HEK293 (cell line): ENCODE measurements around the gene DHRS13.
A peak's percentile ranks its signal among the peaks of the same experiment; 100 is the strongest.

Source experiments
- HOXA7 ChIP-seq: sonication (generic); formaldehyde crosslinking; IDR thresholded peaks from 2 replicates; pipeline ENCODE4 v1.8.1; 2022; ENCODE audit warnings: missing genetic modification reagents, borderline replicate concordance
- HOXD13 ChIP-seq: sonication (generic); formaldehyde crosslinking; IDR thresholded peaks from 2 replicates; pipeline ENCODE4 v1.8.0; 2022; ENCODE audit warnings: missing genetic modification reagents, borderline replicate concordance
- KLF16 ChIP-seq: fragments of 450-650 bp; formaldehyde crosslinking; IDR thresholded peaks from 2 replicates; pipeline ENCODE4 v1.5.1; 2017; ENCODE audit warnings: missing biosample characterization, missing genetic modification characterization
- SP3 ChIP-seq: fragments of 450-650 bp; formaldehyde crosslinking; IDR thresholded peaks from 2 replicates; pipeline ENCODE4 v1.5.1; 2016; ENCODE audit warnings: missing biosample characterization, missing genetic modification characterization
- YY1 ChIP-seq: fragments of 450-650 bp; formaldehyde crosslinking; IDR thresholded peaks from 2 replicates; pipeline ENCODE4 v1.5.1; 2018; ENCODE audit warnings: missing biosample characterization, missing genetic modification characterization
- ZBTB17 ChIP-seq: fragments of 450-650 bp; formaldehyde crosslinking; IDR thresholded peaks from 2 replicates; pipeline ENCODE4 v1.5.1; 2016; ENCODE audit warnings: missing biosample characterization, missing genetic modification characterization
- ZBTB7A ChIP-seq: fragments of 450-650 bp; formaldehyde crosslinking; IDR thresholded peaks from 2 replicates; pipeline ENCODE4 v1.5.1; 2016; ENCODE audit warnings: low read depth, missing biosample characterization, missing genetic modification characterization
- ZFP41 ChIP-seq: fragments of 450-650 bp; formaldehyde crosslinking; IDR thresholded peaks from 2 replicates; pipeline ENCODE4 v1.5.1; 2016; ENCODE audit warnings: missing biosample characterization, missing genetic modification characterization, borderline replicate concordance
- ZNF184 ChIP-seq: fragments of 450-650 bp; IDR thresholded peaks from 2 replicates; pipeline ENCODE4 v1.5.1; 2018; ENCODE audit warnings: missing biosample characterization, mild to moderate bottlenecking, missing genetic modification characterization
- ZNF19 ChIP-seq: fragments of 450-650 bp; formaldehyde crosslinking; IDR thresholded peaks from 2 replicates; pipeline ENCODE4; 2016; ENCODE audit warnings: missing biosample characterization, missing genetic modification characterization, low read depth
- ZNF214 ChIP-seq: fragments of 450-650 bp; formaldehyde crosslinking; IDR thresholded peaks from 2 replicates; pipeline ENCODE4 v1.5.1; 2017; ENCODE audit warnings: missing biosample characterization, mild to moderate bottlenecking, missing genetic modification characterization, borderline replicate concordance
- ZNF354C ChIP-seq: fragments of 450-650 bp; formaldehyde crosslinking; IDR thresholded peaks from 2 replicates; pipeline ENCODE4 v1.5.1; 2016; ENCODE audit warnings: missing biosample characterization, missing genetic modification characterization, low read depth, borderline replicate concordance
- ZNF394 ChIP-seq: fragments of 450-650 bp; formaldehyde crosslinking; IDR thresholded peaks from 2 replicates; pipeline ENCODE4 v1.5.1; 2016; ENCODE audit warnings: missing biosample characterization, missing genetic modification characterization, mild to moderate bottlenecking, moderate library complexity, borderline replicate concordance
- ZNF521 ChIP-seq: fragments of 450-650 bp; formaldehyde crosslinking; IDR thresholded peaks from 2 replicates; pipeline ENCODE4 v1.5.1; 2017; ENCODE audit warnings: missing biosample characterization, mild to moderate bottlenecking, missing genetic modification characterization
- ZNF571 ChIP-seq: fragments of 450-650 bp; formaldehyde crosslinking; IDR thresholded peaks from 2 replicates; pipeline ENCODE4 v1.5.0; 2017; ENCODE audit warnings: missing biosample characterization, missing genetic modification characterization
- ZNF624 ChIP-seq: fragments of 450-650 bp; formaldehyde crosslinking; IDR thresholded peaks from 2 replicates; pipeline ENCODE4 v1.5.1; 2017; ENCODE audit warnings: missing biosample characterization, missing genetic modification characterization
- ZNF654 ChIP-seq: fragments of 450-650 bp; formaldehyde crosslinking; IDR thresholded peaks from 2 replicates; pipeline ENCODE4 v1.5.1; 2016; ENCODE audit warnings: low read depth, missing biosample characterization, missing genetic modification characterization
- ZNF747 ChIP-seq: fragments of 450-650 bp; formaldehyde crosslinking; IDR thresholded peaks from 2 replicates; pipeline ENCODE4 v1.5.1; 2016; ENCODE audit warnings: missing biosample characterization, missing genetic modification characterization
- ZNF776 ChIP-seq: fragments of 450-650 bp; formaldehyde crosslinking; IDR thresholded peaks from 2 replicates; pipeline ENCODE4 v1.5.0; 2017; ENCODE audit warnings: missing biosample characterization, missing genetic modification characterization, borderline replicate concordance
- ZSCAN16 ChIP-seq: fragments of 450-650 bp; formaldehyde crosslinking; IDR thresholded peaks from 2 replicates; pipeline ENCODE4 v1.5.1; 2016; ENCODE audit warnings: missing biosample characterization, missing genetic modification characterization
- TF ChIP-seq, protein P1 (sequence below): fragments of 450-650 bp; formaldehyde crosslinking; conservative IDR thresholded peaks from 2 replicates; pipeline ENCODE4 v1.5.1; 2016; ENCODE audit warnings: low read depth, missing biosample characterization, missing genetic modification characterization
- TF ChIP-seq, protein P2 (sequence below): fragments of 450-650 bp; formaldehyde crosslinking; IDR thresholded peaks from 2 replicates; pipeline ENCODE4 v1.5.1; 2016; ENCODE audit warnings: missing biosample characterization, missing genetic modification characterization
- TF ChIP-seq, protein P3 (sequence below): fragments of 450-650 bp; formaldehyde crosslinking; IDR thresholded peaks from 2 replicates; pipeline ENCODE4 v1.5.1; 2016; ENCODE audit warnings: missing biosample characterization, missing genetic modification characterization

The DHRS13 gene

GRCh38 chr17:28854457-28855335 lies 48.2 kb downstream of the DHRS13 start, which contains the start of gene ERAL1 (continued):
- TF ChIP-seq ZFP41 (no peak), ZNF19 (tag by site-specific recombination) (no peak), ZSCAN16 (tag by site-specific recombination) (0 out of 2 replicates have a peak, but pooled peaks have one; percentile 37), KLF16 (tag by site-specific recombination) (peak; percentile 74), ZNF654 (tag by site-specific recombination) (no peak), HOXD13 (CRISPR knock-in tag) (no peak), ZNF354C (tag by site-specific recombination) (no peak), ZNF521 (tag by site-specific recombination) (no peak), ZBTB7A (tag by site-specific recombination) (no peak), ZNF184 (tag by site-specific recombination) (no peak), ZNF571 (tag by site-specific recombination) (no peak), ZNF624 (tag by site-specific recombination) (no peak), ZBTB17 (peak; percentile 100), YY1 (tag by site-specific recombination) (peak; percentile 98), ZNF776 (tag by site-specific recombination) (no peak), HOXA7 (no peak), ZNF214 (tag by site-specific recombination) (no peak), SP3 (peak; percentile 98), ZNF747 (tag by site-specific recombination) (no peak), ZNF394 (tag by site-specific recombination) (peak; percentile 62; the same call in 1 of the 2 replicates)
- TF ChIP-seq, protein P1, sequence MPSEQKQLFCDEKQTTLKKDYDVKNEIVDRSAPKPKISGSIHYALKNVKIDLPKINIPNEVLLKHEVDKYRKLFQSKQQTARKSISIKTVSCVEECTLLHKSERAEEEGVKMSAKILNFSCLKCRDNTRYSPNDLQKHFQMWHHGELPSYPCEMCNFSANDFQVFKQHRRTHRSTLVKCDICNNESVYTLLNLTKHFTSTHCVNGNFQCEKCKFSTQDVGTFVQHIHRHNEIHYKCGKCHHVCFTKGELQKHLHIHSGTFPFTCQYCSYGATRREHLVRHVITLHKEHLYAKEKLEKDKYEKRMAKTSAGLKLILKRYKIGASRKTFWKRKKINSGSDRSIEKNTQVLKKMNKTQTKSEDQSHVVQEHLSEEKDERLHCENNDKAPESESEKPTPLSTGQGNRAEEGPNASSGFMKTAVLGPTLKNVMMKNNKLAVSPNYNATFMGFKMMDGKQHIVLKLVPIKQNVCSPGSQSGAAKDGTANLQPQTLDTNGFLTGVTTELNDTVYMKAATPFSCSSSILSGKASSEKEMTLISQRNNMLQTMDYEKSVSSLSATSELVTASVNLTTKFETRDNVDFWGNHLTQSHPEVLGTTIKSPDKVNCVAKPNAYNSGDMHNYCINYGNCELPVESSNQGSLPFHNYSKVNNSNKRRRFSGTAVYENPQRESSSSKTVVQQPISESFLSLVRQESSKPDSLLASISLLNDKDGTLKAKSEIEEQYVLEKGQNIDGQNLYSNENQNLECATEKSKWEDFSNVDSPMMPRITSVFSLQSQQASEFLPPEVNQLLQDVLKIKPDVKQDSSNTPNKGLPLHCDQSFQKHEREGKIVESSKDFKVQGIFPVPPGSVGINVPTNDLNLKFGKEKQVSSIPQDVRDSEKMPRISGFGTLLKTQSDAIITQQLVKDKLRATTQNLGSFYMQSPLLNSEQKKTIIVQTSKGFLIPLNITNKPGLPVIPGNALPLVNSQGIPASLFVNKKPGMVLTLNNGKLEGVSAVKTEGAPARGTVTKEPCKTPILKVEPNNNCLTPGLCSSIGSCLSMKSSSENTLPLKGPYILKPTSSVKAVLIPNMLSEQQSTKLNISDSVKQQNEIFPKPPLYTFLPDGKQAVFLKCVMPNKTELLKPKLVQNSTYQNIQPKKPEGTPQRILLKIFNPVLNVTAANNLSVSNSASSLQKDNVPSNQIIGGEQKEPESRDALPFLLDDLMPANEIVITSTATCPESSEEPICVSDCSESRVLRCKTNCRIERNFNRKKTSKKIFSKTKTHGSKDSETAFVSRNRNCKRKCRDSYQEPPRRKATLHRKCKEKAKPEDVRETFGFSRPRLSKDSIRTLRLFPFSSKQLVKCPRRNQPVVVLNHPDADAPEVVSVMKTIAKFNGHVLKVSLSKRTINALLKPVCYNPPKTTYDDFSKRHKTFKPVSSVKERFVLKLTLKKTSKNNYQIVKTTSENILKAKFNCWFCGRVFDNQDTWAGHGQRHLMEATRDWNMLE (tag by site-specific recombination): peak; percentile 55
- TF ChIP-seq, protein P2, sequence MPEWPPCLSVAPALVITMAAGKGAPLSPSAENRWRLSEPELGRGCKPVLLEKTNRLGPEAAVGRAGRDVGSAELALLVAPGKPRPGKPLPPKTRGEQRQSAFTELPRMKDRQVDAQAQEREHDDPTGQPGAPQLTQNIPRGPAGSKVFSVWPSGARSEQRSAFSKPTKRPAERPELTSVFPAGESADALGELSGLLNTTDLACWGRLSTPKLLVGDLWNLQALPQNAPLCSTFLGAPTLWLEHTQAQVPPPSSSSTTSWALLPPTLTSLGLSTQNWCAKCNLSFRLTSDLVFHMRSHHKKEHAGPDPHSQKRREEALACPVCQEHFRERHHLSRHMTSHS (tag by site-specific recombination): no peak
- TF ChIP-seq, protein P3, sequence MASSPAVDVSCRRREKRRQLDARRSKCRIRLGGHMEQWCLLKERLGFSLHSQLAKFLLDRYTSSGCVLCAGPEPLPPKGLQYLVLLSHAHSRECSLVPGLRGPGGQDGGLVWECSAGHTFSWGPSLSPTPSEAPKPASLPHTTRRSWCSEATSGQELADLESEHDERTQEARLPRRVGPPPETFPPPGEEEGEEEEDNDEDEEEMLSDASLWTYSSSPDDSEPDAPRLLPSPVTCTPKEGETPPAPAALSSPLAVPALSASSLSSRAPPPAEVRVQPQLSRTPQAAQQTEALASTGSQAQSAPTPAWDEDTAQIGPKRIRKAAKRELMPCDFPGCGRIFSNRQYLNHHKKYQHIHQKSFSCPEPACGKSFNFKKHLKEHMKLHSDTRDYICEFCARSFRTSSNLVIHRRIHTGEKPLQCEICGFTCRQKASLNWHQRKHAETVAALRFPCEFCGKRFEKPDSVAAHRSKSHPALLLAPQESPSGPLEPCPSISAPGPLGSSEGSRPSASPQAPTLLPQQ: peak; percentile 93
